DND-41 (cell line): Measurements from ENCODE around the gene ERVMER34-1.

Source experiments
- CTCF ChIP-seq: IDR thresholded peaks from 2 replicates; pipeline ENCODE4 v1.5.1; 2012; ENCODE audit warnings: borderline replicate concordance, low read length, moderate library complexity, mild to moderate bottlenecking; ENCODE audit not compliant: poor library complexity, severe bottlenecking; ENCODE audit errors: extremely low read depth
- EZH2 ChIP-seq: IDR thresholded peaks from 3 replicates; pipeline ENCODE4 v1.6.1; 2012; ENCODE audit warnings: borderline replicate concordance, low read depth, mild to moderate bottlenecking, moderate library complexity, low read length, inconsistent platforms; ENCODE audit not compliant: severe bottlenecking

DNA sequence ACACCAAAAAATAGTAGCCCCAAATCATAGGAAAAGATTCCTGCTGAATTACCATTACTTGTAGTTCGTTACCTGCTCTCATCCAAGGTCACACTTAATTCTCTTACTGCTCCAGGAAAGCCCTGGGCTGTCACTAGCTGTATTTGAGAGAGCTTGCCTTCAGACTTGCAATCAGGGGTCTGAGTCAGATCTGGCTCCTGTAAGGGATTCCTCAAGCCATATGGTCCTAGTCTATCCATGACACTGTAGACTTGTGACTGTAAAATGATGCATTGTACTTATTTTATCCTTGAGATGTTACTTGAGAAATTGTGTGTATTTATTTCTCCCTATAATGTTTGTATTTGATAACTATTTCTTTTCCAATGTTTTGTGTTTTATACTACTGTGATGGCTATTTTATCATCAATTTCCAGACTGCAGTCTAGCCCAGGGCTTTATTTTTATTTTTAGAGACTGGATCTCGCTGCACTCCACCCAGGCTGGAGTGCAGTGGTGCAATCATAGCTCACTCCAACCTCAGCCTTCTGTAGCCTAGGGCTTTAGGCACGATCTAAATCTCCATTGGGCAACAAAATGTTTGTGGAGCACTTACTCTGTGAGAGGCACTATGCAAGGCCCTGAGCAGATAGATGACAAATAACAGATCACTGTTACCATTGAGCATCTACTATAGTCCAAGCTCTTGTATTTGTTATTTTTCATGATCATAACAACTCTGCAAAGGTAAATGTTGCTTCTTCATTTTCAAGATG is 24.2 kb downstream of the ERVMER34-1 start:
- TF ChIP-seq CTCF (no peak), EZH2 (no peak)
